NOMO-1 treated with dmso at 0.1 percent for 144 hours (cell line): Measurements from ENCODE around the gene CACHD1.

Experiments used
- DNase-seq: peaks from one replicate; lab custom pipeline; 2025; ENCODE audit not compliant: unreplicated experiment; lab: John Stamatoyannopoulos, UW

CACHD1 gene

DNA sequence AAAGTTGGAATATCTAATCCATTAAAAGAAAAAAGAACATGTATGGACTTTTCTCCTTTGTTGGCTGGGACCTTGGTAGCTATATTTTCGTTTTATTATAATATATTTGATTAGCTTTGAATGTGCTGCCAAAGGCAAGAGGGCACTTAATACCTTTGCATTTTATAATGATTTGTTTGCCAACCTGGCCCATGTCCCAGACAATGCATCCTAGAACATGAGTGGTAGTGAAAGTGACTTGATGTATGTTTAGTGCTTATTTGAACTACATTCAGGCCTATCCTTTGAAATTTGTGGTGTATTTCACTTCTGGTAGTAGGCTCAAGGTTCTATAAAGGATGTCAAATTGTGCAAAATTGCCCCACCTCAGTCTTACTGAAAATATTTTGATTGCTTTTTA is 25.9 kb downstream of the CACHD1 start:
- DNase-seq = no peak

DNA sequence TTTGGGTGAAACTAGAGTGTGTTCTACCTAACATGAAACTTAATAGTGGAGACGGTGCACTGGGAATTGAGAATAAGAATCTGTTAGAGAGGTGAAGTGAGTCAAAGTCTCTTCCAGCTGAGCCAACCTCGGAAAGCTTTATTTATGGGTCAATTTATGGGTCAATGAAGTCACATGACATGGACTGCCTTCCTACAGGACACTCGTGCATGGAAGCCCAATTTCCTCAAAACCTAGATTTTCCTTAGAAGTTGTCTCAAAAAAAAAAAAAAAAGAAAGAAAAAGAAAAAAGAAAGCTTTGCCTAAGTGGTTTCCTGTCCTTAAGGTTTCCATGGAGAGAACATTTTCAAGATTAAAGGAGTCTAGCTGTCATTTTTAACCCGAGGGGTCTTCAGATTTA is 26.7 kb downstream of the CACHD1 start:
- DNase-seq = no peak

DNA sequence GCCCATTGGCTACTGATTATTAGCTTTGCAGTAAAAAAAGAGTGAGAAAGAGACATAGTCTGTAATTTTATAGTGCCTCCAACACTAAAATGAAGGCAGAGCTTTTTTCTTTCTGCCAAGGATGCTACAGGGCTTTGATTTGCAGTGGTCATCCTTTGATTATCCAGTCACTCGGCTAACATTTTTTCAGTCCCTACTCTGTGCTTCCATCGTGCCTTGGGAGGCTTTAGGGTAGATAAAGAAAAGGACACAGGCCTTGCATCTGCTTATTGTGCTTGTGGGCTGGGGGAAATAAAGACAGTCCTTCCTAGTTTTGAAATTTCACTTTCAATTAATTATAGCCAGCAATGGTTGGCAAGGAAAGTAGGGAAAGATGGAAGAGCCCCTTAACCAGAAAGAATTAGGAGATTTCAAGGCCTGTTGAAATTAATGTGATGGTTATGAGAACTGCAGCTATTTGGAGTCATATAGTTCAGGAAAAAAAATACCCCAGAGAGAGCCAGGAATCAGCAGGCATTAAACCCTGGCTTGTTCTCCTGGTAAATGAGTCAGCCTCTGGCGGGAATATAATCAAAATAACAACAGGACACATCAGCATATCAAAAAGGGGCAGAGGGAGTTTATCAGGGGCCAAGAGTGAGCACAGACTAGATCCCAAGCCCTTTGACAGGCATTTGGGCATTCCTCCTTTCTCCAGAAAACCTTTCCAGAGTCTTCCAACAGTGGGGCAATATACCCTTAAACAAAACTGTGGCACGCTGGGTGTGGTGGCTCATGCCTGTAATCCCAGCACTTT is 27.4 kb downstream of the CACHD1 start:
- DNase-seq = no peak

DNA sequence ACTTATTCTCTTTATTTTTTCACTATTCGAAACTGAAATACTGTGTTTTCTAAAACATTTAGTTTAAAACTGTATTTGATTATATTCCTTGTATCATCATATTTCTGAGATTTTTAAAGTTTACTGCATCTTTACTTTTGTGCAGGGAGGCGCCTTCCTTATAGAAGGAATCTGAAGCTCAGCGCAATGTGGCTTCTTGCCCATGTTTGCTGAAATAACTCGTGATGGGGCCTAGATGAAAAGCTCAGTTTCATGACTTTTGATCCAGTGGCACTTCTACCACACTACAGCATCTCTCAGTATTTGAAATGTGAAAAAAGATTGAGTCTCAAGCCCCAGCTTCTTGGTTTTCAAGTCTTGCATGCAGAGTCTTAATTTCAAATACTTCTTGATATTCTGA is 28.4 kb downstream of the CACHD1 start:
- no peak for DNase-seq

DNA sequence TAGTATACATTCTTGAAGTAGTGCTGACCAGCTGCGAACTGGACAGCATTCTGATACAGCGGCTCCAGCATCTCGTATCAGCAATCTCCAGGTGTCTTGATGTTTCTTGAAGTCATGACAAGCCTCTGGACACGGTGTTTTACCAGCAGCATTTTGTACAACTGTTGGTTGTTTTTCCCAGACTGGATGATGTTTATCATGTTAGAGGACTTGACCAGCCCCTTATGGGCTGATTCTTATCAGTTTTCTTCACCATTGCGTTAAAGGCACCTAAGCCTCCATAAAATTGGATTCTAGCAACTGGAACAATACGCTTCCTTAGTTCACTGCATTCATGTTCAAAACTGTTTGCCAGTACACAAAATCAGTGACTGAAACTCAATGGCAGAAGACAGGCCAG is 29.1 kb downstream of the CACHD1 start:
- no peak for DNase-seq

DNA sequence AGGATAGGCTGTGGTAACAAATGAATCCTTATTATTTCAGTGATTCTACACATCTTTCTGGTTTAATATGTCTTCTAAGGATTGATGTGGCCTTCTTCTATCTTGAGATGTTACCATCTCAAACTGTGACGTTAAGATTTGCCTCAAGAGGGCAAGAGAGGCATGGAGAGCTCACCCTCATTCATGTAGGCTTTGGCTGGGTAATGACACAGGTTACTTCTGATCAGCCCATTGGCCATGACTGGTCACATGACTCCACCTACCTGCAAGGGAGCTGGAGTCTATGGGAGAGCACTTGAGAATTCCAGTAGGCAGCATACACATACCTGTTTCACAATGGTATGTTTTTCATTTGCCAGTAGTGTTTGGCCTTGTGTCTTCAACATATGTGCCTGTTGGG is 30.0 kb downstream of the CACHD1 start:
- DNase-seq = no peak

DNA sequence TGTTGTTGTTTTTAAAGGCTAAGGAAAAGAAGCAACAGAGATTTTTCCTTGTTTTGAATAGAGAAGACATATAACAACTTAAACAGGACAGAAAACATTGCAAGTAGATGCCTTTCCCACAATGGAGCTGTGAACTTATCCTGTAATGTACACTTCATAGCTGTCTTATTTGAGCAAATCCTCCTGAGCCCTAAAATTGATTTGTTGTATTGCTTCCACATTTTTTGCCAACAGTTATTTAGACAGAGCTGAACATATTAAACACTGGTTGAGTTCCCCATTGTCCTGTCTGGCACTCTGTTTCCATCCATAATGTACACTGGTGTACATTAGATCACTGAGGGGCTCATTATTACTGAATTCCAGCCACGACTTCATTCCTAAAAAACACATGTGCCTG is 32.2 kb downstream of the CACHD1 start:
- no peak for DNase-seq

DNA sequence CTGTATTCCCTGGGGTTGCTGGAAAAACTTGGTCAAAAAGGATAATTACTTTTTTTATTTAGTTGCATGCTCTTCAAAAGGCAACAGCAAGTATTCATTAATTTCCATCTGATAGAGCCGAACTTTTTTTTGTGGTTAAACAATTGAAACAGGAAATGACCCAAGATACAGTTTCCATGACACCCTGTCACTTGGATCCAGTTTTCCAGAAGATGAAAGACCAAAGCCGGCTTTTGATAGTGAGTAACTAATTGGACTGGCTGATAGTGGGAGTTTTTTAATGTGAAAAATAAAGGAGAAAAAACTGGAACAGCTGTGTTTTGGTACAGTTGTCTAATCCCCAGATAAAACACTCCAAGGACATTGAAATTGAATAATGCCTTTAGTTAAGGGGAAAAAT is 33.0 kb downstream of the CACHD1 start:
- DNase-seq = no peak

DNA sequence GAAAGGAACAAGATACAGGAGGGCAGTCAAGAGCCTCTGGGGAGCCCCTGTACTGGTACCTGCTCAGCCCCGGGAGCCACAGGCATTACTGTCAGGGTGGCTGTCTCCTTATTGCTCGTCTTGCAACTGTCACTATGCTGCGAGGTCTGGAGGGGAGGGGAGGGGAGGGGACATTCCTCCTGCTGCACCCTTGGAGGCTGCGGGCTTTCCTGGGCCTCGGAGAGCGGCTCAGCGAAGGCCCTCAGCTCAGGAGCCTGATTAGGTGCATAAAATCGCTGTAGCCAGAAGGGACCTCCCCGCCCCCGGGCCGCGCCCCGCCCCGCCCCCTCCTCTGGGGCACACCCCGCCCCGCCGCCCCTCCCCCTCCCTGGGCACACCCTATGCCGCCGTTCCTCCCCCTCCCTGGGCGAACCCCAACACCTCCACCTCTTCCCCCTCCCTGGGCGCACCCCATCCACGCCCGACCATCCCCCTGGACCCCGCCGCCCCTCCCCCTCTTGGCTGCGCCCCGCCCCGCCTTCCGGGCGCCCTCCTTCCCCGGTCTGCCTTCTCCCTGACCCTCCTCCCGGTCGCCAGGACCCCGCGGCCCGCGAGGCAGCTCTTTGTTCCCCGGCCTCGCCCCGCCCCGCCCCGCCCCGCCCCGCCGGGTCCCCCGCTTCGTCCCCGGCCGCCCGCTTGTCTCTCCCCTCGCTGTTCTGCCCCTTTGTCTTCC is 35.5 kb downstream of the CACHD1 start:
- DNase-seq = no peak

DNA sequence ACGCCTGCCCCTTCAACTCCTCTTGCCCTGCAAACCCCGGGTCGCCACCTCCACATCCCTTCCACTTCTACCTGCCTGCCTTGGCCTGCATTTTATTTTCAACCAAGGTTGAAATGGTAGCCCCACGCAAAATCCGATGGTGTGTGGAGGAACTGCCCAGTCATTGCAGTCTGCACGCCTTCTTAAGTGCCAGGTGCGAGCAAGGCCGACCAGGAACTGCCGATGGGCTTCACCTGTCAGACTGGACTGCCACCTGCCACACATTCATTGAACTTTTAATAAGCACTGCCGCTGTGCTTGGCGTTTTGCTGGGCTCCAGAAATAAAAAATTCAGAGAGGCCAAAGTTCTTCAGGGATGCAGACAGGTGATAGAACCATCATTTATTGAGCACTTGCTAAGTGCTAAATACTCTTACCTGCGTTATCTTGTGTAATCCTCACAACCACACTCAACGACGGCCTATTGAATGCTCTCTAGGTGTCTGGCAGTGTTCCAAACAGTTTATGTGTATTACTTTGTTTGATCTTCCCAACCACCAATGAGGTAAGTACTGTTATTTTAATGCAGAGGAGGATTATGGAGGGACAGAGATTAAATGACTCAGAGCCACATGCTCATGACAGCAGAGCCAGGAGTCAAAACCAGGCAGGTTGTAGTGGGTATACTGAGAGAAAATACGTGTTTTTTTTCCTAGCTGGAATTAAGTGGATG is 36.2 kb downstream of the CACHD1 start:
- no peak for DNase-seq

DNA sequence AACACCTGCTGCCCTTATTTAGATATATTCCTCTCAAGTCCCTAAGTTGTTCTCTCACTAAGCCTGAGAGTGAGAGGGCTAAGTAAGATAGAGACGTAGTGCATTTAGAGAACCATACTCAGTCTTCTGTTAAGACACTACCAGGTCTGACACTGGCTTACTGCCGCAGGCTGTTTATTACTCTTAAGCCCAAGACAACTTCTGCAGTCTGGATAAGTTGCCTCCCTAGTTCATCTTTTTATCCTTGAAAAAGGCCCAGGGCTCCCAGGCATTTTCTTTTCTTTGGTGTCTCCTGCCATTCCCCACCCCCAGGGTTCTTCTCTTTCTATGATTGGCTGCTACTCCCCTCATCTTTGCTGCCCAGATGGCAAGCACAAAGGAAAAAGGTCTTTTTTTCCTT is 38.7 kb downstream of the CACHD1 start:
- no peak for DNase-seq

DNA sequence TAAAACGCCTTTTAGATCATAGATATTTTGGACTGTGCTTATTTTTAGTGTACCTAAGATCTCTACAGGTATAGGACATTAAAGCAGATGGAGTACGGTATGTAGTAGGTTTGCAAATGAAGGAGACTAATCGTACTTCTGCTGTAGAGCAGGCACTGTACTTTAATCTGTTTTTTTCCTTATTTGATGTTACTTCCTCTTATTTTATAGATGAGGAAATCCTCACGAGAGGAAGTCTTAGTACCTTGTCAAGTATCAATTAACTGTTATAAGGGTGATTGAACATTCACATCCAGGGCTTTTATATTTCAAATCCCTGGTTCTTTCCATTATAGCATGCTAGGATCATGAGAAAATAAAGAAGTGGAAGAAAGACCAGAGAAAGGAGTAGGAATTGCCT is 41.1 kb downstream of the CACHD1 start:
- DNase-seq = no peak

DNA sequence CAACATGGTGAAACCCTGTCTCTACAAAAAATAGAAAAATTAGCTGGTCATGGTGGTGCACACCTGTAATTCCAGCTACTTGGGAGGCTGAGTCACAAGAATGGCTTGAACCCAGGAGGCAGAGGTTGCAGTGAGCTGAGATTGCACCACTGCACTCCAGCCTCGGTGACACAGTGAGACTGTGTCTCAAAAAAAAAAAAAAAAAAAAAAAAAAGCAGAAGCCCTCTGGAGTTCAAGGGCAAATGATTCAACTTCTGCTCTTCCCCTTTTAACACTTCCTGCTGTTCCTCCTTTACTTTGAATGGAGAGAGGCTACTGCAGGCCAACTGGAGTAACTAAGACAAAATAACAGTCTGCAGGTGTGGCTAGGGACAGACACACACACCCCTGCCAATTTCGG is 42.3 kb downstream of the CACHD1 start:
- DNase-seq = peak; percentile 75

DNA sequence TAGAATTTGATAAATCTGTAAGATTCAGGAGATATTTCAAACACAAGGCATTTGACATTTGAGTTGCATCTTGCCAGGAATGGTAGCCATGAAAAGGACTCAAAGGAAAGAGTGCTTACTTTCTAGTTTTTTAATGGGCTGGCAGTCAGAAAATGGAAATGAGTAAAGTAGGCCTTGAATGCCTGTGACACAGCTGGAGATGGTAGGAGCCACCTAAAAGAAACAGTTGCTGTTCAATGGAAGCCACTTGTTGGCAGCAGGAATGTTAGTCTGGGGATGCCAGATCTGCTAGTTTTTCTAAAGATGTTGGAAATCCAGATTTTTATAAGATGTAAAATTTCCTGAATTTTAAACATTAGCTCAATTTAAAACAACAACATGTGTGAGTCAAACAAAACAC is 43.6 kb downstream of the CACHD1 start:
- no peak for DNase-seq

DNA sequence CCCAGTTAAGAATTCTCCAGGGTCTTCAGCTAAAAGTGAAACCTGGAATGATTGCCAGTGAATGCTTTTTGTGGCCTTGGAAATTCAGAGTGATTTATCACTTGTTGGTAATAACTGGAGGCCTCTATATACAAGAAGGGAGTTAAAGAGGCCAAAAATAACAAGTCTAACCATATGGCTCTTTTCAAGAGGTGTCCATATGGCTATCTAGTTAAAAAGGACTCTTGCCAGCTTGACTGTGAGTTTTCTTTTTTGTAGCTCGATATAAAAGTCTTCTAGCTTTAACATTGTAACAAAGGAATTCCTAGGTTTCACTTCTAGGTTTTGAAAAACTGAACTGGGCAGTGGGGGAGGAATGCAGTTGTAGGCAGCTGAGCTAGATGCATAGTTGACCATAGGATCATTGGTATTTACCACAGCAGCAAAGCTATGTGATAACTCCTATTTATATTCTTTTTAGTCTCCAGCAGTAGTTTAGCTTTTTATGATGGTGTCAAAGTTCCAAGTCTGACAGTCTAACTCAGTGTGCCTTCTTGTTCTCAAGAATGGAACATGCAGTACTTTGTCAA is 44.4 kb downstream of the CACHD1 start:
- DNase-seq = peak; percentile 27

DNA sequence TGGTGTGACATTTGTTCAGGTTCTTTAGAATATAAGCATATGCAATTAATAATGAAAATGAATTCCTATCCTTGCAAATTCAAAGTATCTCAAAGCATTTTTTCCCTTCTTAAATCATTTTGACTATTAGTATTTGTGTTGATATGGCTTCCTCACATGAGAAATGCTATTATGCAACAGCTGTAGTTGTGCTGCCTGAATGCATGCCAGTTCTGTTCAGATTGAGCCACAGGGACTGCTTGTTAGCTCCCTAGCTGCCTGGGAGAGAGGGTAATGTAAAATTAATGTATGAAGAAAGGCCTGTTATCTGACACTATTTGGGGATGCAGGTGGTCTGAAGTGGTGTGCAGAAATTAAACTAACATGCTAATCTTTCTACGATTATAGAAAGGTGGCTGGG is 45.5 kb downstream of the CACHD1 start:
- no peak for DNase-seq

DNA sequence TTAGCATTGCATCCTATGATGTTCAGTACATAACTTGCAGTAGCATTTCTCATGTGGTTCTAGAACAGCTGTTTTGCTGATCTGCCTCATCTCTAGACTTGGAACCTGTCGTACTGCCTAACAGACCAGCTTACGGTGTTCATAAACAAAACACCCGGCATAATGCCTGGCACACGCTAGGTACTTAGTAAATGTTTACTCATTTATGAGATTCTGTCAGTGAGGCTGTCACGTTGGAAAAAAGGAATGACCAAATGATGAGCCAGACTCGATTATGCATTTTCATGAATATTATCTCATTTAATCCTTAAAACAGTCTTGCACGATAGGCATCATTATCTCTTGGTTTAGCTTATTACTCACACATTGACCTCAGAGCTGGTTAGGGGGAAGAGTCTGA is 46.4 kb downstream of the CACHD1 start:
- DNase-seq = no peak

DNA sequence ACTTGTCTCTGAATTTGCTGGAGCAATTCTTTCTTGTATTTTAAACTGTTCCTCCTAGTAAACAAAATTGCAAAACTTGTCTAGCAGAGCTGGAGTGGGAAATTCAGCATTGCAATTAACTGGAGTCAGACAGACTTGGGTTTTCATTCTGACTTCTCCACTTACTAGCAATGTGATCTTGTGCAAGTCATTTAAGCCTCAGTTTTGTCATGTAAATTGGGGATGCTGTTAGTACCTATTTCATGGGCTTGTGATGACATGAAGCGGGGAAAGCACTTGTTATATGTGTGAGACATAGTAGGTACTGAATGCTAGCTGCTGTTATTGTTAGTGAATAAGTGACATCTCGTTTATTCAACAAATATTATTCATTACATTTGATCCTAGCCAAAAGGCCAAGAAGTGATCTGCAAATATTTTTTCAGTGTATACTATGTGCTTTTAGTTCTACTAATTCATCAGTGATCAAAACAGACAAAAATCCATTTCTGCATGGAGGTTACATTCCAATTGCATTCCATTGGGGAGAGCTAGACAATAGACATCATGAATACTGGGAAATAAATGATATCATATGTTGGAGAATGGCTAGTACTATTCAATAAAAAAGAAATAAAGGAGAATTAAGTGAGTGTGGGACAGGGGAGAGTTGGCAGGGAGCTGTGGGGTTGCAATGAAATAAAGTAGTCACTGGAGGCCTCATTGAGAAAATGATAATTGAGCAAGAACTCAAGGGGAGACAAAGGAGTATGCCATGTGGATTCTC is 47.1 kb downstream of the CACHD1 start:
- DNase-seq = no peak

DNA sequence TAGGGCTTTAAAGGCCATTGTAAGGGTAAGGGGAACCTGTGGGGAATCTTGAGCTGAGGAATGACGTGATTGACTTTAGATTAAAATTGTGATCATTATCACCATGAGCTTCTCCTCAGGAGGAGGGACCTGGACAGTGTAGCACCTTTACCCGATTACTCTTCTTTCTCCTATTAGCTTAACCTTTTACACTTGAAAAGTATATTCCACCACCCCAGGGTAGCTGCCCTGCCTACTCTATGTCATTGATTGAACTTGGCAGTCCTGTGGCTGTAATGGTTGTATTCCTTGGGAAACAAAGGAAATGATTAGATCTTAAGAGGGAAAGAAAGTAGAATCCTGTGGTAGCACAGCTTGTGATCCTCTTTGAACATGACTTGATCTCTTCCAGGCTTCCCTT is 47.7 kb downstream of the CACHD1 start:
- no peak for DNase-seq

DNA sequence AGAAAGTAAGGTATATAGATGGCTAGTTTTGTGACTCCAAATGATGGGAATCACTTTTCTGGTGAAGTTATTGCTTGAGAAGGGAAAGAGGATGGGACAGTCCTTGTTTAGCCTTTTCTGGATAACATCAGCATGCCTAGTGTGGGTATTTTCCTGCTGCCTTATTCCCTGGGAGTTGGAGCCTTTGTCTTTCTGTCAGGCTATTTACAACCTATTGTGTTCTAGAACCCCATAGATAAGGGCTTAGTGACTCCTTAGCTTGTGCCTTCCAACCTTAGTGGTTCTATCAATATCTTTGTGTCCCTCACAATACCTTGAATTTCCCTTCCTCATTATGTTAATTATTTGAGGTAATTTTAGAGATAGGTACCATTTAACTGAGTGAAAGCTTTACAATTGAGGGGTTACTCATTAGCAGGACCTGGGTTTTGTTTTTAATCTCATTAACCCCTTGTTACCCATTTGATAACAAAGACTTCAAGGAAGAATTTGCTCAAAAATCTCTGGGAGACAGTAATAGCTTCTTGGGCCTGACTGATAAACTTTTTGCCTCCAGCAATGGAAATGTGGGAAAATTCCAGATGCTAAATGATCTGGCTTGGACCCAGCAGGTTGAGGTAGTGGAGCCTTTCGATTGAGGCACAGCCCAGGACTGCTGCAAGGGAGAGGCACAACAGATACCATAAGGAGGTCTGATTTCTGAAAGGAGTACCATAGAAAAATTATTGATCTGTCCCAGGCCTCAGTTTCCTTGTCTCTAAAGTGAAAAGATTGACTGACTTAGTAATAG is 49.0 kb downstream of the CACHD1 start:
- no peak for DNase-seq
